GM19467 (cell line): ENCODE data around the gene TMEM150C.

Source experiments
- ATAC-seq: cut with Tn5 transposase; IDR thresholded peaks from one replicate; pipeline ENCODE4 v1.9.1; 2021; ENCODE audit warnings: mild to moderate bottlenecking, moderate library complexity; ENCODE audit not compliant: unreplicated experiment

TMEM150C gene

DNA sequence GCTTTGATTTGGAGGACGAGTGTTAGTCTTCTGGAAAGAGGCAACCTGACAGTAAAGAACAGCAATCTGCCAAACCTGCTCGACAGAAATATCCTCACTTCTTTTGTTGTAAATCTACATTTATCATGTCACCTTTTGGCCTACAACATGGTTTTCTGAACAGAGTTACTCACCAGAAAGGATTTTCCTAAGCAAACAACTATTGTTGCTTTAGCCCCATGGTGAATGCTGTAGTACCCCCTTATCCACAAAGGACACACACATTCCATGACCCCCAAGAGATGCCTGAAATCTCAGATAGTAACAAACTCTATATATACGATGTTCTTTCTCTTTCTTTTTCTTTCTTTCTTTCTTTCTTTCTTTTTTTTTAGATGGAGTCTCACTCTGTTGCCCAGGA is 42.7 kb downstream of the TMEM150C start:
- no peak for ATAC-seq

GRCh38 chr4:82517043-82517442 is 44.7 kb downstream of the TMEM150C start:
- no peak for ATAC-seq

GRCh38 chr4:82515705-82516104 is 46.1 kb downstream of the TMEM150C start:
- no peak for ATAC-seq

DNA sequence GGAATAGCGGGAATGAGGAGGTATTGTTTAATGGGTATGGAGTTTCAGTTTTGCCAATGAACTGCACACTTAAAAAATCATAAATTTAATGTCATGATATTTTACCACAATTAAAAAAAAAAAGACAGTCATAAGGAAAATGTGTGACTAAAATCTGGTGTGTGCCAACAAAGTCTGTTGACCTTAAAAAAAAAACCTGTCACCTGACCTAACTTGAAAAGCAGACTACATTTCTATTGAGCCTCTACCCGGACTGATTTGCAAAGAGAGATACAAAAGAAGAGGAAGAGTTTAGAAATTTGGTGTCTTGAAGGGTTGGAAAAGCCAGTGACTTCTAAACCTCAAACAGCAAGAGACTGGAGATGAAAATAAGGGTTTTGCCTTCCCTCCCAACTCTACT is 48.4 kb downstream of the TMEM150C start:
- ATAC-seq = no peak

GRCh38 chr4:82510216-82510615 is 51.6 kb downstream of the TMEM150C start:
- no peak for ATAC-seq

GRCh38 chr4:82508806-82509428 is 52.9 kb downstream of the TMEM150C start:
- no peak for ATAC-seq

GRCh38 chr4:82508011-82508410 is 53.8 kb downstream of the TMEM150C start:
- ATAC-seq = no peak

DNA sequence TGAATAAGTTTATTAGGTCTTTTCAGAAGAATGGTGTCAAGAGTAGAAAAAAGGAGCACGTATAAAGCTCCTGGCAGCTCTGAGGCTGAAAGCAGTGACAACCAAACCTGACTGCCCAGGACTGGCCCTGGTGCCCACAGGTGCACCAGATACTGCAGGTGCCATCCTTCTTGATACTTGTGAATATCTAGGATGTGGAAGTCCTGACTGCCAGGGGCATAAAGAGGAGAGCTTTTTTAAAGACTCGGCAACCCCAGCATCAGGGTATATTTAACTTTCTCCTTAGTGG is 60.7 kb downstream of the TMEM150C start:
- ATAC-seq = no peak

- no peak for ATAC-seq
Observed at GRCh38 chr4:82500435-82501153, 61.2 kb downstream of the TMEM150C start.

GRCh38 chr4:82499738-82500434 is 61.9 kb downstream of the TMEM150C start:
- no peak for ATAC-seq

GRCh38 chr4:82496349-82496748 is 65.4 kb downstream of the TMEM150C start:
- no peak for ATAC-seq

- ATAC-seq = no peak
Observed at GRCh38 chr4:82495666-82496065, 66.1 kb downstream of the TMEM150C start.

- ATAC-seq = no peak
Observed at GRCh38 chr4:82493721-82494425, 67.9 kb downstream of the TMEM150C start.

DNA sequence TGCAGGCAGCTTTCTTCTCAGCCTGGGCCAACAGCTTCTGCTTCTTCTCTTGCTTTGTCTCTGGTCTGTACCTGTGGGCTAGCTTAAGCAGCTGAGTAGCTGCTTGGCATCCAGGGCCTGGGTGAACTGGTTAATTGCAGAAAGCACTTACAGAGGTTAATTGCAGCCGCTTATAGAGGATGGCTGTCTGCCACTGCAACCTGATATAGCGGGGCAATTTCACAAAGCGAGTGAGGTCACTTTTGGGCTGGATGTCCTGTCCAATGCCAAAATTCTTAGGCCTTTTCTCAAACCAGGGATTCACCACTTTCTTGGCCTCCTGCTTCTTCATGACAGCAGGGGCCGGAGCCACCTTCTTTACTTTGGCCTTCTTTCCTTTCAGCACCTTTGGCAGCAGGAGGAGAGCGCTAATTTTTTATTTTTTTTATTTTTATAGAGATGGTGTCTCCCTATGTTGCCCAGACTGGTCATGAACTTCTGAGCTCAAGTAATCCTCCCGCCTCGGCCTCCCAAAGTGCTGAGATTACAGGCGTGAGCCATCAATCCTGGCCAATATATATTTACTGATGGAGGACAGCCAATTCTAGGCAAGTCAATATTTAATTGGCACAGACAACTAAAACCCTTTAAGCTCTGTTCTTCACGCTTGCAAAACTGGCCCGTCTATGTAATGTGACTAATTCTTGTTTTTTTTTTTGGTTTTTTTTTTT is 70.4 kb downstream of the TMEM150C start:
- no peak for ATAC-seq

- ATAC-seq = no peak
Observed at GRCh38 chr4:82489987-82490386, 71.8 kb downstream of the TMEM150C start.

- ATAC-seq = no peak
Observed at GRCh38 chr4:82489076-82489475, 72.7 kb downstream of the TMEM150C start.

DNA sequence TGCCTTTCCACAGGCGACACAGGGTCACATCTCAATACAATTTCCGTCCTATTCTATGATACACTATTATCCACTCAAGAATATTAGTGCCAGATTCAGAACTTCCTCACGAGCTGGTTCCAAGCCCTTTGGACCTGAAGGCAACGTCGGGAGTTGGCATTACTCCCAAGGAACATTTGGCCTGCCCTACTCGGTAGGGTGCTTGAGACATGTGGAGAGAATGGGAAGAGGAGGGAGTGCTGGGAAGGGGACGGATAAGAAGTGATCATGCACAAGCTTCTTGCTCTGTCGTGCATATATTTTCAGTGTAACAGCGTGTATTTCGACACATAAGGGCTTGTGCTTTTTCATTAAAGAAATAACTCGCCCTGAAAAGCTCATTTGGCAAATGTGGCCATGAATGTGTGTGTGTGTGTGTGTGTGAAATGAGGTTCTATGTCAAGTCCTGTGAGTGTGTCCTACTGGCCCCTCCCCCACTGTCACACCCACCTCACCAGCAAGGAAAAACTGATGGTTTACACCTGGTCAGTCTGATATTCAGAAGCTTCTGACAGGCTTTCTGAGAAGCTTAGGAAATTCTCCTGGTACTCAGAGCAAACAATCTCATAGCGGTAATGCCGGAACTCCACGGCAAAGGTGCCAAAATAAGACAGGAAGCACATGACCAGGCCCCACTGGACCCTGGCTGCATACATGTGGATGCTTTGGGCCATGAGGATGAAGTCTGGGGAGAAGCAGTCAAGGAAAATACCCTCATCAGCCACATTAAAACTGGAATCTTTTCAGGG is 76.6 kb downstream of the TMEM150C start:
- no peak for ATAC-seq

DNA sequence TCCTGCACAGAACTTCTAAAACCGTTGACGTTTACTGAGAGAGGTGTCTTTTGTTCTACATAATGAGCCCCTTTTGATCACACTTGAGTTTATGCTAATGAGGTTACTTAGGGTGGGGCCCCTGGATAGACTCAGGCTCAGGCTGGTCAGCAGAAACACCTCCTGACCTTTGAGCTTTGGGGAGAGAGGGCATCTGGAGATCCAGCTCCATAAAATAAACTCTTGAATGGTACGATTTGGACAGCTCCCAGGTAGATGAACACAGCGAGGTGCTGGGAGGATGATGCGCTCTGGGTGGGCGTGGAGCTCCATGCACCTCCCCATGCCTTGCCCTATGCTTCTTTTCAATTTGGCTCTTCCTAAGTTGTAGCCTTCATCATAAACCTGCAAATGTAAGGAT is 79.4 kb downstream of the TMEM150C start:
- ATAC-seq = no peak

GRCh38 chr4:82481506-82481840 is 80.3 kb downstream of the TMEM150C start:
- ATAC-seq = no peak

DNA sequence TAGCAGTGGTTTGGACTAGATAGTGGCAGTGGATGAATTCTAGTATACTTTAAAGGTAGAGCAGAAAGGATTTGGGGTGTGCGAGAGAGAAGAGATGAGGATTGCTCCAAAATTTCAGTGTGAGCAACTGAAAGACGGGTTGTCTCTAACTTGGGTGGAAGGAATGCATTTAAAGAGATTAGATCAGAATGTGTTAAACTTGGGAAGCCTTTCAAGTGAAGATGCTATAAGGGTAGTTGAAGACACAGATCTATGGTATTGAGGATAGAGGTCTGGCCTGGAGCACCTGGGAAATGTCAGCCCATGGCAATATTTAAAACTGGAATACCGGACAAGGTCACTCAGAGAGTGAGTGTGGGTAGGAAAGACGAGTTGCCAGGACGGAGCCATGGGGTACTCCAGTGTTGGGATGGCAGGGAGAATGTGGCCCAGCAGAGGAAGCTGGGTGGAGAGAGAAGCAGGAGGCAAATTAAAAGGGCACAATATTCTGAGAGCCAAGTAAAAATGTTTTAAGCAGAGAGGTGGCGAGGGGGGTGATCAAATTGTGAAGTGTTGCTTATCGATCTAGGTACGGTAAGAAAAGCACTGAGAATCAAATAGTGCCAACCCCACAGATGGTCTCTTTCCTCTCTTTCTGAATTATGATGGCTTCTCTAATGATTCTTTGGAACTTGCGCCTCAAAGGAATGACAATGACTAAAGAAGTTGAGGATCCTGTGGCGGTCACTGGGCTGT is 80.8 kb downstream of the TMEM150C start:
- ATAC-seq = no peak
